ENCODE data around the gene TAF5. TPM values are rescaled to one million over a fixed set of nuclear protein-coding genes. Genes with fewer than 3 reads are reported as not detected.

Gene TAF5
- total and polyA plus RNA-seq, 7 donors: 2.8 to 7.1 (median 4.2) TPM

DNA sequence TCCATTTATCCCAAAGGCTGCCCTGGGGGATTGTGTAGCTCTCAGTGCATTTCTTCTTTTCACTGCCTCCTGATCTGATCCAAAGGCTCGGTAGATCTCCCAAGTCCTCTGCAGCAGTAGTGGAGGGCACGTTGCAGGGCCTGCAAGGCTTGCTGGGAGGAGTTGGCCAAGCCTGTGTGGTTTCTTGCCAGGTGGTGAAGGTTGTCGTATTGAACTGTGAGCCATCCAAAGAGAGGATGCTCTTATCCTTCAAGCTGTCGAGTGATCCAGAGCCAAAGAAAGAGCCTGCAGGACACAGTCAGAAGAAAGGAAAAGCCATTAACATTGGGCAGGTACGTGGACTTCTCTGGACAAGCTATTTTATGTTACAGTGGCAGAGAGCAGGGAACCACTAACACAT, 49.8 kb downstream of the TAF5 start:
- no peak for TF ChIP-seq POLR2AphosphoS5 (IDR thresholded peaks at IDR 0.05)
- TF ChIP-seq EP300 (IDR thresholded peaks at IDR 0.05): no peak
- TF ChIP-seq POLR2A (IDR thresholded peaks at IDR 0.05): no peak
- TF ChIP-seq, protein P1, sequence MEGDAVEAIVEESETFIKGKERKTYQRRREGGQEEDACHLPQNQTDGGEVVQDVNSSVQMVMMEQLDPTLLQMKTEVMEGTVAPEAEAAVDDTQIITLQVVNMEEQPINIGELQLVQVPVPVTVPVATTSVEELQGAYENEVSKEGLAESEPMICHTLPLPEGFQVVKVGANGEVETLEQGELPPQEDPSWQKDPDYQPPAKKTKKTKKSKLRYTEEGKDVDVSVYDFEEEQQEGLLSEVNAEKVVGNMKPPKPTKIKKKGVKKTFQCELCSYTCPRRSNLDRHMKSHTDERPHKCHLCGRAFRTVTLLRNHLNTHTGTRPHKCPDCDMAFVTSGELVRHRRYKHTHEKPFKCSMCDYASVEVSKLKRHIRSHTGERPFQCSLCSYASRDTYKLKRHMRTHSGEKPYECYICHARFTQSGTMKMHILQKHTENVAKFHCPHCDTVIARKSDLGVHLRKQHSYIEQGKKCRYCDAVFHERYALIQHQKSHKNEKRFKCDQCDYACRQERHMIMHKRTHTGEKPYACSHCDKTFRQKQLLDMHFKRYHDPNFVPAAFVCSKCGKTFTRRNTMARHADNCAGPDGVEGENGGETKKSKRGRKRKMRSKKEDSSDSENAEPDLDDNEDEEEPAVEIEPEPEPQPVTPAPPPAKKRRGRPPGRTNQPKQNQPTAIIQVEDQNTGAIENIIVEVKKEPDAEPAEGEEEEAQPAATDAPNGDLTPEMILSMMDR (IDR thresholded peaks at IDR 0.05): no peak
- DNase-seq: no peak
- 92 to 94% methylated on average over 5 of the region's 5 CpGs for WGBS, 2 donors
- Histone ChIP-seq H3K9me3 (no peaks in the 10 kb centered on the region), H3K27me3 (no peaks in the 10 kb centered on the region), H3K4me1 (no peaks in the 10 kb centered on the region), H3K27ac (no peak overlapping the region), H3K4me3 (no peak overlapping the region), H3K36me3 (peaks cover 68 to 95% (median 82%) of the 10 kb centered on the region in 4 donors)
- intact Hi-C loops (cut with DNase I): loop anchor here (1.0 to 5.0 kb wide), 2 partner anchors 68 to 175 kb away; no protein-coding TSS in a partner anchor

DNA sequence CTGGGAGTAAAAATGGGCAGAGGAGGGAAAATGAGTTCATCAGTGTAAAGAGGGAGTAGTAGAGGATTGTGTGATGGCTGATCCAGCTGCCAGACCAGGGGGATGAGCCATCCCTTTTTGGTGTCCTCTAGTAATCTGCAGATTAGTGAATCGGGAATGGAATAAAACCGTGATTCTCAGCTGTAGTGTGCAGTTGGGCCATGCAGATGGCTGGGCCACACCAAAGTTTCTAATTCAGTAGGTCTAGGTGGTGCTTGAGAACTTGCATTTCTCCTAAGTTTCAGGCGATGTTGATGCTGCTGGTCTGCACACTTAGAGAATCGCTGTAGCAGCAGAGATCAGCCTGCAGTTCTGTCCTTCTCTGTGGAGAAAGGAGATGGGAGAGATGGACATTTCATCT, 51.3 kb downstream of the TAF5 start:
- intact Hi-C loops (cut with DNase I): loop anchor here (5.0 kb wide), 1 partner anchor 173 kb away; no protein-coding TSS in a partner anchor
- Histone ChIP-seq H3K27me3 (no peaks in the 10 kb centered on the region), H3K4me1 (no peaks in the 10 kb centered on the region), H3K27ac (no peak overlapping the region), H3K4me3 (no peak overlapping the region), H3K9me3 (no peaks in the 10 kb centered on the region), H3K36me3 (peaks cover 55 to 95% (median 77%) of the 10 kb centered on the region in 4 donors)
- DNase-seq: no peak
- WGBS, 2 donors: 95% methylated on average over 4 of the region's 4 CpGs
- TF ChIP-seq, protein P1 (IDR thresholded peaks at IDR 0.05): no peak
- no peak for TF ChIP-seq EP300 (IDR thresholded peaks at IDR 0.05)
- no peak for TF ChIP-seq POLR2AphosphoS5 (IDR thresholded peaks at IDR 0.05)
- no peak for TF ChIP-seq POLR2A (IDR thresholded peaks at IDR 0.05)

DNA sequence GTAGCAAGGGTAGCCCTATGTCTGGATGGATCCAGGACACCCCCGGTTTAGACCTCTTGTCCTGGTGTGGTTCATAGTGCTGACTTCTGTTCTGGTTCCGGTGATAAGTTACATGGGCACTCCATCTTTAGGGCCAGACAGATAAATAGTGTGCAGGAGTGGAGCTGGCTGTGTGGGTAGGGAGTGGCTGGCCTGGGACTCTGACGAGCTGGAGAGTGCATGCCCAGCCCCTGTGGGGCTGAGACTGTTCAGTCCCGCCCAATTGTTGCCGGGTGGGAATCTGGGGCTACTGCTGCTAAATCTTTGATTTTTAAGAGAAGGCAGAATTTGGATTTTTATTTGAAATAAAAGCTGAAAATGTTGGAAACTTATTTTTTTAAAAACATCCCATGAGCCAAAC, 56.0 kb downstream of the TAF5 start:
- H3K27ac ChIP-seq: no peak overlapping the region
- no peaks in the 10 kb centered on the region for H3K27me3 ChIP-seq
- H3K36me3 ChIP-seq: peaks cover 36 to 95% (median 55%) of the 10 kb centered on the region in 4 donors
- DNase-seq: no peak
- 83 to 92% methylated on average over 5 of the region's 5 CpGs for WGBS, 2 donors
- intact Hi-C loops (cut with DNase I): no loop called here
- no peak for TF ChIP-seq POLR2AphosphoS5 (IDR thresholded peaks at IDR 0.05)
- no peak for TF ChIP-seq EP300 (IDR thresholded peaks at IDR 0.05)
- TF ChIP-seq, protein P1 (IDR thresholded peaks at IDR 0.05): no peak
- TF ChIP-seq POLR2A (IDR thresholded peaks at IDR 0.05): no peak
- H3K4me1 ChIP-seq: no peaks in the 10 kb centered on the region
- no peak overlapping the region for H3K4me3 ChIP-seq
- H3K9me3 ChIP-seq: no peaks in the 10 kb centered on the region

DNA sequence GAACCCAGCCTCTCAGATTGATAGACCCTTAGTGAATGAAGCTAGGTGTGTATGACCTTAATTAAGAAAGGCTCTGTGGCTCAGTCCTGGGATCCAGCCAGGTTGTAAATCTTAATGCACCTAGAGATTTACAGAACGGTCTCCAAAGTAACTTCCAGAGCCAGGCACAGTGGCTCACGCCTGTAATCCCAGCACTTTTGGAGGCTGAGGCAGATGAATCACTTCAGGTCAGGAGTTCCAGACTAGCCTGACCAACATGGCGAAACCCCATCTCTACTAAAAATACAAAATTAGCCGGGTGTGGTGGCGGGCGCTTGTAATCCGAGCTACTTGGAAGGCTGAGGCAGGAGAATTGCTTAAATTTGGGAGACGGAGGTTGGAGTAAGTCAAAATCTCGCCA, 60.1 kb downstream of the TAF5 start:
- Histone ChIP-seq H3K4me1 (no peaks in the 10 kb centered on the region), H3K36me3 (peaks cover 10 to 93% (median 43%) of the 10 kb centered on the region in 4 donors), H3K27me3 (no peaks in the 10 kb centered on the region), H3K27ac (no peak overlapping the region), H3K4me3 (no peak overlapping the region), H3K9me3 (no peaks in the 10 kb centered on the region)
- no peak for DNase-seq
- TF ChIP-seq, protein P1 (IDR thresholded peaks at IDR 0.05): no peak
- no peak for TF ChIP-seq POLR2A (IDR thresholded peaks at IDR 0.05)
- no peak for TF ChIP-seq POLR2AphosphoS5 (IDR thresholded peaks at IDR 0.05)
- no peak for TF ChIP-seq EP300 (IDR thresholded peaks at IDR 0.05)
- WGBS, 2 donors: 87 to 92% methylated on average over 9 of the region's 9 CpGs
- intact Hi-C loops (cut with DNase I): no loop called here
